Keratinocyte (primary cell): Measurements from ENCODE around the gene SSTR5. TPM values are rescaled to one million over a fixed set of nuclear protein-coding genes. Genes with fewer than 3 reads are reported as not detected.
A peak's percentile ranks its signal among the peaks of the same experiment; 100 is the strongest.

Experiments
- DNase-seq: peaks from one replicate; pipeline ENCODE4 v3.0.0-alpha.2; 2011; ENCODE audit warnings: low read depth, missing footprints, low spot score
- FAIRE-seq: peaks from 2 replicates; lab custom pipeline; 2011; peaks lifted over from hg19 to GRCh38; lab: Jason Lieb, UNC
- H2AFZ ChIP-seq: 2 replicates; pipeline ENCODE4 v1.6.0; 2012; ENCODE audit warnings: low read length, control low read depth, inconsistent platforms; ENCODE audit not compliant: control insufficient read depth
- H3K27ac ChIP-seq: 2 replicates; pipeline ENCODE4 v1.5.1; 2011; ENCODE audit warnings: low read length; ENCODE audit not compliant: control insufficient read depth, insufficient read depth
- H3K27me3 ChIP-seq: 3 replicates; pipeline ENCODE4 v1.6.0; 2011; ENCODE audit warnings: low read length; ENCODE audit not compliant: control insufficient read depth, insufficient read depth; ENCODE audit errors: extremely low read depth
- H3K36me3 ChIP-seq, 2 experiments: 2 replicates in 1 of 2; 3 replicates in 1 of 2; pipeline ENCODE4 v1.5.1; 2011; ENCODE audit warnings: low read length in 2 of 2, mild to moderate bottlenecking in 1 of 2; ENCODE audit not compliant: control insufficient read depth in 2 of 2, insufficient read depth in 2 of 2; ENCODE audit errors: extremely low read depth in 1 of 2
- H3K4me1 ChIP-seq: 3 replicates; pipeline ENCODE4 v1.5.1; 2011; ENCODE audit warnings: low read length; ENCODE audit not compliant: control insufficient read depth, insufficient read depth; ENCODE audit errors: extremely low read depth
- H3K4me2 ChIP-seq: 3 replicates; pipeline ENCODE4 v1.6.0; 2011; ENCODE audit warnings: low read depth, low read length; ENCODE audit not compliant: control insufficient read depth, insufficient read depth; ENCODE audit errors: extremely low read depth
- H3K4me3 ChIP-seq, 3 experiments: fragments of 200-600 bp in 1 of 3; sonication (generic) in 1 of 3; 2 replicates in 2 of 3; 3 replicates in 1 of 3; pipeline ENCODE4 v1.5.1; 2011 to 2016; ENCODE audit warnings: low read length in 3 of 3, mild to moderate bottlenecking in 3 of 3, control low read depth in 2 of 3, inconsistent platforms in 1 of 3, low read depth in 1 of 3, mixed read lengths in 1 of 3, mixed run types in 1 of 3, moderate library complexity in 1 of 3; ENCODE audit not compliant: control insufficient read depth in 2 of 3, insufficient read depth in 2 of 3; ENCODE audit errors: extremely low read depth in 1 of 3
- H3K79me2 ChIP-seq: 2 replicates; pipeline ENCODE4 v1.6.0; 2012; ENCODE audit warnings: low read length; ENCODE audit not compliant: control insufficient read depth, insufficient read depth
- H3K9ac ChIP-seq: 3 replicates; pipeline ENCODE4 v1.6.0; 2011; ENCODE audit warnings: low read length; ENCODE audit not compliant: control insufficient read depth, insufficient read depth; ENCODE audit errors: extremely low read depth
- H3K9me1 ChIP-seq: 3 replicates; pipeline ENCODE4 v1.6.0; 2011; ENCODE audit warnings: low read length; ENCODE audit not compliant: control insufficient read depth, insufficient read depth; ENCODE audit errors: extremely low read depth
- H3K9me3 ChIP-seq: 2 replicates; pipeline ENCODE4 v1.5.1; 2012; ENCODE audit warnings: low read depth, low read length; ENCODE audit not compliant: control insufficient read depth
- H4K20me1 ChIP-seq: 3 replicates; pipeline ENCODE4 v1.6.0; 2011; ENCODE audit warnings: low read length; ENCODE audit not compliant: control insufficient read depth, insufficient read depth; ENCODE audit errors: extremely low read depth
- CTCF ChIP-seq, 3 experiments: IDR thresholded peaks in 1 of 3; conservative IDR thresholded peaks in 1 of 3; optimal IDR thresholded peaks in 1 of 3; 2 replicates in 2 of 3; 3 replicates in 1 of 3; pipeline versions ENCODE3 to v1.5.1; 2011; ENCODE audit warnings: low read length in 3 of 3, mild to moderate bottlenecking in 3 of 3, moderate library complexity in 2 of 3, control low read depth in 1 of 3, inconsistent platforms in 1 of 3; ENCODE audit not compliant: insufficient read depth in 2 of 3; ENCODE audit errors: extremely low read depth in 1 of 3
- EZH2 ChIP-seq: IDR thresholded peaks from one replicate; pipeline ENCODE4 v1.6.1; 2012; ENCODE audit warnings: inconsistent platforms, mild to moderate bottlenecking, low read length, moderate library complexity
- dilution Hi-C: fragments of 300-500 bp; cut with MboI; formaldehyde crosslinking; loops from one replicate; pipeline ENCODE4 v1.7.0; 2020; ENCODE audit warnings: low sequenced_read_pairs; ENCODE audit not compliant: extremely low pct_ligation_motif_present
- polyA plus RNA-seq, 5 experiments: library from polyadenylated mRNA; depleted of rRNA in 3 of 5; stranded (reverse) in 3 of 5; stranded (forward) in 1 of 5; unstranded in 1 of 5; fragments of >200 nt; gene quantifications; 1 replicate in 1 of 5; 2 replicates in 3 of 5; 3 replicates in 1 of 5; pipeline versions ENCODE4 v1.2.1 to v1.2.3, GENCODE V29; 2011 to 2012; ENCODE audit warnings: missing spikeins in 2 of 5, low read depth in 1 of 5, low replicate concordance in 1 of 5

Gene SSTR5
- polyA plus RNA-seq, 1 donor (not counting 4 experiments of a cell fraction or from before 2014, with no cell fraction given), result not detected

- no peak overlapping the region for H3K4me2 ChIP-seq
- H3K9me1 ChIP-seq, result no peaks in the 10 kb centered on the region
- H3K4me3 ChIP-seq, result no peak overlapping the region
- peaks cover 4% of the 10 kb centered on the region for H3K9me3 ChIP-seq
- H3K27ac ChIP-seq, result no peak overlapping the region
- H3K27me3 ChIP-seq, result peaks cover 18% of the 10 kb centered on the region
- H2AFZ ChIP-seq, result no peak overlapping the region
- no peaks in the 10 kb centered on the region for H3K4me1 ChIP-seq
- FAIRE-seq, result no peak
- no peak for DNase-seq
- H3K36me3 ChIP-seq, result no peaks in the 10 kb centered on the region
- no peaks in the 10 kb centered on the region for H3K79me2 ChIP-seq
- TF ChIP-seq EZH2 (no peak), CTCF (optimal IDR thresholded peaks at IDR 0.05 in 1 of 3, IDR thresholded peaks at IDR 0.05 in 1 of 3, conservative IDR thresholded peaks at IDR 0.05 in 1 of 3; ENCODE audit: extremely low read depth in 1 of 3, insufficient read depth in 2 of 3, low read length in 3 of 3) (no peak)
- dilution Hi-C loops, result no loop called here
- no peaks in the 10 kb centered on the region for H4K20me1 ChIP-seq
- no peak overlapping the region for H3K9ac ChIP-seq
These were observed 22.3 kb downstream of the SSTR5 start for GRCh38 chr16:1094601-1095449.

- no peaks in the 10 kb centered on the region for H3K4me1 ChIP-seq
- H3K79me2 ChIP-seq, result no peaks in the 10 kb centered on the region
- H3K4me2 ChIP-seq, result no peak overlapping the region
- H3K9me3 ChIP-seq, result peaks cover 4% of the 10 kb centered on the region
- FAIRE-seq, result no peak
- H3K9ac ChIP-seq, result no peak overlapping the region
- H2AFZ ChIP-seq, result no peak overlapping the region
- no peaks in the 10 kb centered on the region for H3K36me3 ChIP-seq
- H3K9me1 ChIP-seq, result no peaks in the 10 kb centered on the region
- H3K27ac ChIP-seq, result no peak overlapping the region
- H3K27me3 ChIP-seq, result peaks cover 14% of the 10 kb centered on the region
- dilution Hi-C loops, result no loop called here
- TF ChIP-seq EZH2, result no peak
- TF ChIP-seq CTCF (optimal IDR thresholded peaks at IDR 0.05 in 1 of 3, IDR thresholded peaks at IDR 0.05 in 1 of 3, conservative IDR thresholded peaks at IDR 0.05 in 1 of 3; ENCODE audit: extremely low read depth in 1 of 3, insufficient read depth in 2 of 3, low read length in 3 of 3), result peak in 1 of 3 experiments; percentile 9
- no peaks in the 10 kb centered on the region for H4K20me1 ChIP-seq
- H3K4me3 ChIP-seq, result no peak overlapping the region
- no peak for DNase-seq
These were observed 23.1 kb downstream of the SSTR5 start for GRCh38 chr16:1095450-1096168.
